Neural crest cell (in vitro differentiated cells): ENCODE data around the gene TSPAN10. TPM values are rescaled to one million over a fixed set of nuclear protein-coding genes. Genes with fewer than 3 reads are reported as not detected.
A peak's percentile ranks its signal among the peaks of the same experiment; 100 is the strongest.

Experiments
- DNase-seq: peaks from one replicate; pipeline ENCODE4 v3.0.0; 2021; ENCODE audit warnings: low read depth, mixed read lengths, low spot score
- H3K27ac Mint-ChIP-seq: one replicate; pipeline ENCODE4 v1.8.0; 2021; ENCODE audit warnings: mild to moderate bottlenecking, mixed read lengths; ENCODE audit not compliant: unreplicated experiment
- H3K27me3 Mint-ChIP-seq: 2 replicates; pipeline ENCODE4 v1.8.0; 2021; ENCODE audit warnings: low read depth, mild to moderate bottlenecking, mixed read lengths
- H3K36me3 Mint-ChIP-seq: 2 replicates; pipeline ENCODE4 v1.8.0; 2021; ENCODE audit warnings: low read depth, mild to moderate bottlenecking, mixed read lengths
- H3K4me1 Mint-ChIP-seq: 2 replicates; pipeline ENCODE4 v1.8.0; 2021; ENCODE audit warnings: mixed read lengths
- H3K4me3 Mint-ChIP-seq: one replicate; pipeline ENCODE4 v1.8.0; 2021; ENCODE audit warnings: mild to moderate bottlenecking, mixed read lengths
- H3K9me3 Mint-ChIP-seq: 2 replicates; pipeline ENCODE4 v1.8.0; 2021; ENCODE audit warnings: mixed read lengths
- microRNA-seq: library from miRNA; unstranded; fragments of <30 nt; microRNA quantifications from one replicate; pipeline ENCODE4, GENCODE V29; 2020
- total RNA-seq: library from RNA; stranded (reverse); gene quantifications from 2 replicates; pipeline ENCODE4 v1.2.1, GENCODE V29; 2021
- TF ChIP-seq, protein P1 (sequence below): fragments of 200-600 bp; sonication (generic); conservative IDR thresholded peaks from 2 replicates; pipeline ENCODE4 v1.5.0; 2021; ENCODE audit warnings: antibody characterized with exemption, mild to moderate bottlenecking

The TSPAN10 gene
- total RNA-seq, 1 donor from 2014 or later = 1.6 TPM

DNA sequence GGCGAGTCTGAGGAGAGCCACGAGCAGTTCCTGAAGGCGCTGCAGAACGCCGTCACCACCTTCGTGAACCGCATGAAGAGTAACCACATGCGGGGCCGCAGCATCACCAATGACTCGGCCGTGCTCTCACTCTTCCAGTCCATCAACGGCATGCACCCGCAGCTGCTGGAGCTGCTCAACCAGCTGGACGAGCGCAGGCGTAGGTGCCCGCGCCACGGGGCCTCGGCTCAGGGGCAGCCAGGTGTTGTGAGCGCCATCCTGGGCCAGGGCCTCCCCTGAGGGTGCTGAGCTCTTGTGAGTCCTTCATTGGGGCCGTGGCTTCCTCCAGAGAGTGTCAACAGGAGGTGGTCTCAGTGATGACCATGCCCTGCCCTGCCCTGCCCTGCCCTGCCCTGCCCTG lies 58.8 kb downstream of the TSPAN10 start:
- DNase-seq = no peak
- Mint-ChIP-seq H3K4me1 (no peaks in the 10 kb centered on the region), H3K27me3 (no peaks in the 10 kb centered on the region), H3K4me3 (no peak overlapping the region), H3K9me3 (no peaks in the 10 kb centered on the region), H3K27ac (peak overlapping the region; percentile 62), H3K36me3 (peaks cover 10% of the 10 kb centered on the region)
- TF ChIP-seq, protein P1, sequence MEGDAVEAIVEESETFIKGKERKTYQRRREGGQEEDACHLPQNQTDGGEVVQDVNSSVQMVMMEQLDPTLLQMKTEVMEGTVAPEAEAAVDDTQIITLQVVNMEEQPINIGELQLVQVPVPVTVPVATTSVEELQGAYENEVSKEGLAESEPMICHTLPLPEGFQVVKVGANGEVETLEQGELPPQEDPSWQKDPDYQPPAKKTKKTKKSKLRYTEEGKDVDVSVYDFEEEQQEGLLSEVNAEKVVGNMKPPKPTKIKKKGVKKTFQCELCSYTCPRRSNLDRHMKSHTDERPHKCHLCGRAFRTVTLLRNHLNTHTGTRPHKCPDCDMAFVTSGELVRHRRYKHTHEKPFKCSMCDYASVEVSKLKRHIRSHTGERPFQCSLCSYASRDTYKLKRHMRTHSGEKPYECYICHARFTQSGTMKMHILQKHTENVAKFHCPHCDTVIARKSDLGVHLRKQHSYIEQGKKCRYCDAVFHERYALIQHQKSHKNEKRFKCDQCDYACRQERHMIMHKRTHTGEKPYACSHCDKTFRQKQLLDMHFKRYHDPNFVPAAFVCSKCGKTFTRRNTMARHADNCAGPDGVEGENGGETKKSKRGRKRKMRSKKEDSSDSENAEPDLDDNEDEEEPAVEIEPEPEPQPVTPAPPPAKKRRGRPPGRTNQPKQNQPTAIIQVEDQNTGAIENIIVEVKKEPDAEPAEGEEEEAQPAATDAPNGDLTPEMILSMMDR = no peak

DNA sequence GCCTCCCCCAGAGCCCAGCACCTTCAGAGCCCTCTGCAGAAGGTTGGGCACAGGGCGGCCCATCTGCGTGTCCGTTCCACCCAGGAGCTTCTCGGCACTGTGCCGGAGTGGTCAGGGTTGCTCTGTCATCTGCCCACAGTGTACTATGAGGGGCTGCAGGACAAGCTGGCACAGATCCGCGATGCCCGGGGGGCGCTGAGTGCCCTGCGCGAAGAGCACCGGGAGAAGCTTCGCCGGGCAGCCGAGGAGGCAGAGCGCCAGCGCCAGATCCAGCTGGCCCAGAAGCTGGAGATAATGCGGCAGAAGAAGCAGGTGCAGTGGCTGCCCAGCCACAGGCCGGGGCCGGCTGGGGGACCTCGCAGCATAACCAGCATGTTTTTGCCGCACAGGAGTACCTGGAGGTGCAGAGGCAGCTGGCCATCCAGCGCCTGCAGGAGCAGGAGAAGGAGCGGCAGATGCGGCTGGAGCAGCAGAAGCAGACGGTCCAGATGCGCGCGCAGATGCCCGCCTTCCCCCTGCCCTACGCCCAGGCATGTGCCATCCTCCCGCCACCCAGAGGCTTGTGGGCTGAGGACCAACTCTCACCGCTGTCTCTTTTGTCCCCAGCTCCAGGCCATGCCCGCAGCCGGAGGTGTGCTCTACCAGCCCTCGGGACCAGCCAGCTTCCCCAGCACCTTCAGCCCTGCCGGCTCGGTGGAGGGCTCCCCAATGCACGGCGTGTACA lies 59.4 kb downstream of the TSPAN10 start:
- TF ChIP-seq, protein P1 = no peak
- Mint-ChIP-seq H3K27ac (no peak overlapping the region), H3K4me1 (no peaks in the 10 kb centered on the region), H3K36me3 (peaks cover 10% of the 10 kb centered on the region), H3K4me3 (no peak overlapping the region), H3K9me3 (no peaks in the 10 kb centered on the region), H3K27me3 (no peaks in the 10 kb centered on the region)
- no peak for DNase-seq

DNA sequence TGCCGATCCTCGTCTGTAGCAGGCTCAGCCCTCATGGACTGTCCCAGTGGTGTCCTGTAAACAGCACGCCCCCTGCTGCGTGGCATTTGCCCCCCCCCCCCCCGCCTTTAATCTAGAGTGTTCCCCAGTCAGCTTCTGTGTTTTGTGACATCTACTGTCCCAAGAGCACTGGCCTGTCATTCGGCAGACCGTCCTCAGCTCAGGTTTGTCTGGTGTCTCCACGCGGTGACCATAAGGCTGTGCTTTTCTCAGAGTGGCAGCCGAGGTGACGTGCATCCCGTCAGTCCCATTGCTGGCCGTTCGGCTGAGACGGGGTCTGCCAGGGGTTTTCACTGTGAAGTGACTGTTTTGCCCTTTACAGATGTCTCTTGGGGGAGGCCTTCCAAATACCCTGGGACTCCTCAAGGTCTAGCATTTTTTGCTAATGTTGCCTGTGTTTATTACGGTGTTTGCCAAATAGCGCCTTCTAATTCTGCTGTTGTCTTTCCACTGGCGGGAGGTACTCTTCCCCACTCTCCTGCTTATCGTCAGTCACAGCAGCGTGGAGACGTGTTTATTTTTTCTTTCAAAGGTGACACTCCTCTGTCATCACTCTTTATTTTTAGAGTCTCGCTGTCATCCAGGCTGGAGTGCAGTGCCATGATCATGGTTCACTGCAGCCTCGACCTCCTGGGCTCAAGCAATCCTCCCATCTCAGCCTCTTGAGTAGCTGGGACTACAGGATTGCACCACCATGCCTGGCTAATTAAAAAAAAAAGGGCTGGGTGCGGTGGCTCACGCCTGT lies 60.5 kb downstream of the TSPAN10 start:
- Mint-ChIP-seq H3K4me1 (peaks cover 5% of the 10 kb centered on the region), H3K27ac (no peak overlapping the region), H3K27me3 (no peaks in the 10 kb centered on the region), H3K4me3 (peak overlapping the region; percentile 41), H3K9me3 (no peaks in the 10 kb centered on the region), H3K36me3 (peaks cover 10% of the 10 kb centered on the region)
- DNase-seq = no peak
- TF ChIP-seq, protein P1 = no peak

Small RNA genes within 50 kb of the gene (microRNA-seq; reads per million reads assigned to microRNA genes)
- gene MIR6786 = 6.5 reads per million, percentile 5 among the genes with 10 or more reads in this experiment

Other genes with a start within 250 kb of the TSPAN10 start
- 57.4 and 61.3 TPM in 2 replicates for gene BAHCC1, start 241.7 kb upstream of the TSPAN10 start, total RNA-seq
- gene ACTG1, start 124.4 kb upstream of the TSPAN10 start, total RNA-seq = 4,235 and 4,315 TPM in 2 replicates
- 0.43 and 0.56 TPM in 2 replicates for gene FSCN2, start 108.8 kb upstream of the TSPAN10 start, total RNA-seq
- 45.0 and 48.3 TPM in 2 replicates for gene FAAP100, start 84.8 kb upstream of the TSPAN10 start, total RNA-seq
- gene NPLOC4, start 84 bp upstream of the TSPAN10 start, total RNA-seq = 89.8 and 97.7 TPM in 2 replicates
- gene PDE6G, start 19.3 kb downstream of the TSPAN10 start, total RNA-seq = 0.45 and 0.79 TPM in 2 replicates
- gene OXLD1, start 29.4 kb downstream of the TSPAN10 start, total RNA-seq = 25.5 and 28.2 TPM in 2 replicates
- gene CCDC137, start 29.5 kb downstream of the TSPAN10 start, total RNA-seq = 37.0 and 38.3 TPM in 2 replicates
- 51.0 and 53.7 TPM in 2 replicates for gene ARL16, start 46.6 kb downstream of the TSPAN10 start, total RNA-seq
- gene HGS, start 46.8 kb downstream of the TSPAN10 start, total RNA-seq = 103 and 108 TPM in 2 replicates
- 106 TPM in 2 replicates for gene MRPL12, start 66.2 kb downstream of the TSPAN10 start, total RNA-seq
- 27.1 and 28.8 TPM in 2 replicates for gene SLC25A10, start 75.1 kb downstream of the TSPAN10 start, total RNA-seq
- gene GCGR, start 167.0 kb downstream of the TSPAN10 start, total RNA-seq = not detected in 2 replicates
- 189 and 200 TPM in 2 replicates for gene MCRIP1, start 196.1 kb downstream of the TSPAN10 start, total RNA-seq
- not detected in 2 replicates for gene PPP1R27, start 197.9 kb downstream of the TSPAN10 start, total RNA-seq
- 364 and 368 TPM in 2 replicates for gene P4HB, start 223.3 kb downstream of the TSPAN10 start, total RNA-seq
- gene ARHGDIA, start 234.1 kb downstream of the TSPAN10 start, total RNA-seq = 405 and 429 TPM in 2 replicates